ENCODE results near the gene NTMT1. TPM values are rescaled to one million over a fixed set of nuclear protein-coding genes. Genes with fewer than 3 reads are reported as not detected.

NTMT1 gene
- polyA plus RNA-seq, 4 donors: 42.5 to 64.3 (median 45.5) TPM

- Histone ChIP-seq H3K4me1 (ENCODE audit: control insufficient read depth in 3 of 3, insufficient read depth in 2 of 3, low read depth in 1 of 3, low read length in 2 of 3) (peaks cover 0 to 4% (median 0%) of the 10 kb centered on the region in 3 donors), H3K27me3 (ENCODE audit: control insufficient read depth in 3 of 3, insufficient read depth in 3 of 3, low read length in 3 of 3) (no peaks in the 10 kb centered on the region), H3K9me3 (ENCODE audit: control insufficient read depth in 2 of 2, insufficient read depth in 1 of 2, low read depth in 1 of 2, low read length in 1 of 2) (no peaks in the 10 kb centered on the region), H3K36me3 (ENCODE audit: control insufficient read depth in 3 of 3, insufficient read depth in 2 of 3, low read depth in 1 of 3, low read length in 3 of 3) (no peaks in the 10 kb centered on the region), H3K27ac (ENCODE audit: low read depth in 1 of 3, low read length in 2 of 3) (no peak overlapping the region), H3K4me3 (ENCODE audit: low read depth in 1 of 3, low read length in 3 of 3) (no peak overlapping the region)
- 91 to 95% (median 93%) methylated on average over 7 of the region's 7 CpGs for WGBS, 3 donors
- FAIRE-seq (no peak), DNase-seq (no peak)
Observed at GRCh38 chr9:129646654-129647053, 20.7 kb downstream of the NTMT1 start.

GRCh38 chr9:129647635-129648034, 21.7 kb downstream of the NTMT1 start:
- no peaks in the 10 kb centered on the region for H3K36me3 ChIP-seq (ENCODE audit: control insufficient read depth in 3 of 3, insufficient read depth in 2 of 3, low read depth in 1 of 3, low read length in 3 of 3)
- 89 to 96% (median 89%) methylated on average over 8 to 10 of the region's 10 CpGs for WGBS, 3 donors
- no peaks in the 10 kb centered on the region for H3K9me3 ChIP-seq (ENCODE audit: control insufficient read depth in 2 of 2, insufficient read depth in 1 of 2, low read depth in 1 of 2, low read length in 1 of 2)
- no peak overlapping the region for H3K4me3 ChIP-seq (ENCODE audit: low read depth in 1 of 3, low read length in 3 of 3)
- no peaks in the 10 kb centered on the region for H3K27me3 ChIP-seq (ENCODE audit: control insufficient read depth in 3 of 3, insufficient read depth in 3 of 3, low read length in 3 of 3)
- H3K4me1 ChIP-seq (ENCODE audit: control insufficient read depth in 3 of 3, insufficient read depth in 2 of 3, low read depth in 1 of 3, low read length in 2 of 3): peaks cover 0 to under 1% (median 0%) of the 10 kb centered on the region in 3 donors
- H3K27ac ChIP-seq (ENCODE audit: low read depth in 1 of 3, low read length in 2 of 3): no peak overlapping the region
- DNase-seq: no peak
- no peak for FAIRE-seq

- Histone ChIP-seq H3K27me3 (ENCODE audit: control insufficient read depth in 3 of 3, insufficient read depth in 3 of 3, low read length in 3 of 3) (no peaks in the 10 kb centered on the region), H3K4me1 (ENCODE audit: control insufficient read depth in 3 of 3, insufficient read depth in 2 of 3, low read depth in 1 of 3, low read length in 2 of 3) (no peaks in the 10 kb centered on the region), H3K27ac (ENCODE audit: low read depth in 1 of 3, low read length in 2 of 3) (no peak overlapping the region), H3K9me3 (ENCODE audit: control insufficient read depth in 2 of 2, insufficient read depth in 1 of 2, low read depth in 1 of 2, low read length in 1 of 2) (no peaks in the 10 kb centered on the region), H3K36me3 (ENCODE audit: control insufficient read depth in 3 of 3, insufficient read depth in 2 of 3, low read depth in 1 of 3, low read length in 3 of 3) (no peaks in the 10 kb centered on the region), H3K4me3 (ENCODE audit: low read depth in 1 of 3, low read length in 3 of 3) (no peak overlapping the region)
- DNase-seq (no peak), FAIRE-seq (no peak)
- WGBS, 3 donors: 77 to 84% (median 83%) methylated on average over 15 to 16 of the region's 16 CpGs
Observed at GRCh38 chr9:129648092-129648763, 22.3 kb downstream of the NTMT1 start.

GRCh38 chr9:129648764-129649115, 22.8 kb downstream of the NTMT1 start:
- WGBS, 3 donors: 75 to 84% (median 82%) methylated on average over 10 of the region's 10 CpGs
- Histone ChIP-seq H3K9me3 (ENCODE audit: control insufficient read depth in 2 of 2, insufficient read depth in 1 of 2, low read depth in 1 of 2, low read length in 1 of 2) (no peaks in the 10 kb centered on the region), H3K4me3 (ENCODE audit: low read depth in 1 of 3, low read length in 3 of 3) (no peak overlapping the region), H3K27ac (ENCODE audit: low read depth in 1 of 3, low read length in 2 of 3) (no peak overlapping the region), H3K36me3 (ENCODE audit: control insufficient read depth in 3 of 3, insufficient read depth in 2 of 3, low read depth in 1 of 3, low read length in 3 of 3) (no peaks in the 10 kb centered on the region), H3K4me1 (ENCODE audit: control insufficient read depth in 3 of 3, insufficient read depth in 2 of 3, low read depth in 1 of 3, low read length in 2 of 3) (peaks cover 0 to under 1% (median 0%) of the 10 kb centered on the region in 3 donors), H3K27me3 (ENCODE audit: control insufficient read depth in 3 of 3, insufficient read depth in 3 of 3, low read length in 3 of 3) (no peaks in the 10 kb centered on the region)
- FAIRE-seq (no peak), DNase-seq (no peak)

GRCh38 chr9:129649726-129650679, 24.0 kb downstream of the NTMT1 start:
- H3K4me3 ChIP-seq (ENCODE audit: low read depth in 1 of 3, low read length in 3 of 3): no peak overlapping the region
- H3K9me3 ChIP-seq (ENCODE audit: control insufficient read depth in 2 of 2, insufficient read depth in 1 of 2, low read depth in 1 of 2, low read length in 1 of 2): no peaks in the 10 kb centered on the region
- no peak for FAIRE-seq
- H3K36me3 ChIP-seq (ENCODE audit: control insufficient read depth in 3 of 3, insufficient read depth in 2 of 3, low read depth in 1 of 3, low read length in 3 of 3): no peaks in the 10 kb centered on the region
- H3K4me1 ChIP-seq (ENCODE audit: control insufficient read depth in 3 of 3, insufficient read depth in 2 of 3, low read depth in 1 of 3, low read length in 2 of 3): peaks cover 0 to 10% (median 0%) of the 10 kb centered on the region in 3 donors
- no peak overlapping the region for H3K27ac ChIP-seq (ENCODE audit: low read depth in 1 of 3, low read length in 2 of 3)
- H3K27me3 ChIP-seq (ENCODE audit: control insufficient read depth in 3 of 3, insufficient read depth in 3 of 3, low read length in 3 of 3): no peaks in the 10 kb centered on the region
- 83 to 91% (median 88%) methylated on average over 20 of the region's 20 CpGs for WGBS, 3 donors
- DNase-seq: no peak

GRCh38 chr9:129650680-129651235, 24.8 kb downstream of the NTMT1 start:
- Histone ChIP-seq H3K27me3 (ENCODE audit: control insufficient read depth in 3 of 3, insufficient read depth in 3 of 3, low read length in 3 of 3) (no peaks in the 10 kb centered on the region), H3K36me3 (ENCODE audit: control insufficient read depth in 3 of 3, insufficient read depth in 2 of 3, low read depth in 1 of 3, low read length in 3 of 3) (no peaks in the 10 kb centered on the region), H3K4me1 (ENCODE audit: control insufficient read depth in 3 of 3, insufficient read depth in 2 of 3, low read depth in 1 of 3, low read length in 2 of 3) (peaks cover 0 to 10% (median 0%) of the 10 kb centered on the region in 3 donors), H3K4me3 (ENCODE audit: low read depth in 1 of 3, low read length in 3 of 3) (no peak overlapping the region), H3K9me3 (ENCODE audit: control insufficient read depth in 2 of 2, insufficient read depth in 1 of 2, low read depth in 1 of 2, low read length in 1 of 2) (no peaks in the 10 kb centered on the region), H3K27ac (ENCODE audit: low read depth in 1 of 3, low read length in 2 of 3) (no peak overlapping the region)
- DNase-seq (no peak), FAIRE-seq (no peak)
- whole genome bisulfite sequencing, 3 donors: 86 to 92% (median 89%) methylated on average over 7 to 10 of the region's 10 CpGs

- no peaks in the 10 kb centered on the region for H3K9me3 ChIP-seq (ENCODE audit: control insufficient read depth in 2 of 2, insufficient read depth in 1 of 2, low read depth in 1 of 2, low read length in 1 of 2)
- peaks cover 0 to 10% (median 0%) of the 10 kb centered on the region in 3 donors for H3K4me1 ChIP-seq (ENCODE audit: control insufficient read depth in 3 of 3, insufficient read depth in 2 of 3, low read depth in 1 of 3, low read length in 2 of 3)
- FAIRE-seq: no peak
- DNase-seq: peak in 1 of 2 donors; percentile 28
- H3K27me3 ChIP-seq (ENCODE audit: control insufficient read depth in 3 of 3, insufficient read depth in 3 of 3, low read length in 3 of 3): peaks cover 0 to 6% (median 0%) of the 10 kb centered on the region in 3 donors
- 19 to 40% (median 38%) methylated on average over 19 of the region's 19 CpGs for WGBS, 3 donors
- H3K4me3 ChIP-seq (ENCODE audit: low read depth in 1 of 3, low read length in 3 of 3): no peak overlapping the region
- H3K36me3 ChIP-seq (ENCODE audit: control insufficient read depth in 3 of 3, insufficient read depth in 2 of 3, low read depth in 1 of 3, low read length in 3 of 3): no peaks in the 10 kb centered on the region
- no peak overlapping the region for H3K27ac ChIP-seq (ENCODE audit: low read depth in 1 of 3, low read length in 2 of 3)
Observed at GRCh38 chr9:129653823-129654553, 28.0 kb downstream of the NTMT1 start.

GRCh38 chr9:129654554-129655040, 28.6 kb downstream of the NTMT1 start:
- H3K27me3 ChIP-seq (ENCODE audit: control insufficient read depth in 3 of 3, insufficient read depth in 3 of 3, low read length in 3 of 3): peaks cover 0 to 6% (median 0%) of the 10 kb centered on the region in 3 donors
- FAIRE-seq (no peak), DNase-seq (peak in 1 of 2 donors; percentile 26)
- no peak overlapping the region for H3K4me3 ChIP-seq (ENCODE audit: low read depth in 1 of 3, low read length in 3 of 3)
- peaks cover 0 to 10% (median 0%) of the 10 kb centered on the region in 3 donors for H3K4me1 ChIP-seq (ENCODE audit: control insufficient read depth in 3 of 3, insufficient read depth in 2 of 3, low read depth in 1 of 3, low read length in 2 of 3)
- H3K9me3 ChIP-seq (ENCODE audit: control insufficient read depth in 2 of 2, insufficient read depth in 1 of 2, low read depth in 1 of 2, low read length in 1 of 2): no peaks in the 10 kb centered on the region
- no peak overlapping the region for H3K27ac ChIP-seq (ENCODE audit: low read depth in 1 of 3, low read length in 2 of 3)
- WGBS, 3 donors: 10 to 35% (median 34%) methylated on average over 20 of the region's 20 CpGs
- H3K36me3 ChIP-seq (ENCODE audit: control insufficient read depth in 3 of 3, insufficient read depth in 2 of 3, low read depth in 1 of 3, low read length in 3 of 3): no peaks in the 10 kb centered on the region

All from small intestine (tissue), 7 donors.